ENCODE measurements around the gene ITGB8.

The ITGB8 gene

DNA sequence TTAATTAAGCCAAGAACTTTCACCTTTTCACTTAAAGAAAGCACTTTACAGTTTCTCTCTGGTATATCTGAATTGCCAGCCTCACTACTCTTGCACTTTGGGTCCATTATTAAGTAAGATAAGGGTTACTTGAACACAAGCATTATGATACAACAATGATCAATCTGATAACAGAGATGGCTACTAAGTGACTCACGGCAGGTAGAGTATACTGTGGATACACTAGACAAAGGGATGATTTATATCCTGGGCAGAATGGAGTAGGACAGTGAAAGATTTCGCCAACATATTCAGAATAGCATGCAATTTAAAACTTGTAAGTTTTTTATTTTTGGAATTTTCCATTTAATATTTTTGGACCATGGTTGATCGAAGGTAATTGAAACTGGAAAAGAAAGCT, 34.3 kb upstream of the ITGB8 start:
- H3K4me2 ChIP-seq (ENCODE audit: insufficient read depth, low read length): no peak overlapping the region

DNA sequence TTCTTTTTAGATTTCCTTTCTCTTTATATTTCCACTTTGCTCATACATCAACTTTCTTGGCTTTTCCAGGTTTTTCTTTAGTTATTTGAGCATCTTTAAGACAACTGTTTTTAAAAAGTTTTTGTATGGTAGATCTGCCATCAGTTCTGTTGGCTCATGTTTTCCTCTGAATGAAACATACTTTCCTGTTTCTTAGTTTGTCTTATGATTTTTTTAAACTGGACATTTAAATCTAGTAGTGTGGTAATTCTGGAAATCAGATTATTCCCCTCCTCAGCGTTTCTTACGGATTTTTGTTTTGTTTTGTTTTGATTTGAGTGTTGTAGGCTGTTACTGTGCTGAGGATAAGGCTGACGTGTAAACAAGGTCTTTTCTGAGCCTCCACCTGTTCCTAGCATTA, 33.8 kb upstream of the ITGB8 start:
- DNase-seq: no peak
- no peaks in the 10 kb centered on the region for H3K9me3 ChIP-seq (ENCODE audit: insufficient read depth, low read length, severe bottlenecking)
- ATAC-seq (ENCODE audit: insufficient read depth, low read depth): no peak
- no peaks in the 10 kb centered on the region for H3K27me3 ChIP-seq (ENCODE audit: insufficient read depth, low read length, poor library complexity)
- no peak overlapping the region for H3K27ac ChIP-seq (ENCODE audit: low read length)
- H3K4me2 ChIP-seq (ENCODE audit: insufficient read depth, low read length): no peak overlapping the region
- H4K20me1 ChIP-seq (ENCODE audit: insufficient read depth, low read length): no peaks in the 10 kb centered on the region
- TF ChIP-seq EZH2 (IDR thresholded peaks at IDR 0.05; ENCODE audit: borderline replicate concordance, low read depth, low read length, severe bottlenecking): no peak
- no peaks in the 10 kb centered on the region for H3K4me1 ChIP-seq (ENCODE audit: insufficient read depth, low read length)
- no peak overlapping the region for H3K4me3 ChIP-seq (ENCODE audit: low read depth in 1 of 2, low read length in 2 of 2)
- no peak overlapping the region for H3K9ac ChIP-seq (ENCODE audit: low read depth, low read length)
- H3K36me3 ChIP-seq (ENCODE audit: insufficient read depth, low read length): no peaks in the 10 kb centered on the region
- no peak overlapping the region for H2AFZ ChIP-seq (ENCODE audit: low read depth, low read length)
- no peaks in the 10 kb centered on the region for H3K79me2 ChIP-seq (ENCODE audit: insufficient read depth, low read length)

More for the DNA sequence above, 34.3 kb upstream of the ITGB8 start:
- Histone ChIP-seq H3K9ac (ENCODE audit: low read depth, low read length) (no peak overlapping the region), H2AFZ (ENCODE audit: low read depth, low read length) (no peak overlapping the region), H3K4me3 (ENCODE audit: low read depth in 1 of 2, low read length in 2 of 2) (no peak overlapping the region), H3K79me2 (ENCODE audit: insufficient read depth, low read length) (no peaks in the 10 kb centered on the region), H3K36me3 (ENCODE audit: insufficient read depth, low read length) (no peaks in the 10 kb centered on the region), H4K20me1 (ENCODE audit: insufficient read depth, low read length) (no peaks in the 10 kb centered on the region), H3K27me3 (ENCODE audit: insufficient read depth, low read length, poor library complexity) (no peaks in the 10 kb centered on the region), H3K9me3 (ENCODE audit: insufficient read depth, low read length, severe bottlenecking) (no peaks in the 10 kb centered on the region), H3K4me1 (ENCODE audit: insufficient read depth, low read length) (no peaks in the 10 kb centered on the region), H3K27ac (ENCODE audit: low read length) (no peak overlapping the region)
- no peak for ATAC-seq (ENCODE audit: insufficient read depth, low read depth)
- no peak for DNase-seq
- TF ChIP-seq EZH2 (IDR thresholded peaks at IDR 0.05; ENCODE audit: borderline replicate concordance, low read depth, low read length, severe bottlenecking): no peak
- TF ChIP-seq, protein P1, sequence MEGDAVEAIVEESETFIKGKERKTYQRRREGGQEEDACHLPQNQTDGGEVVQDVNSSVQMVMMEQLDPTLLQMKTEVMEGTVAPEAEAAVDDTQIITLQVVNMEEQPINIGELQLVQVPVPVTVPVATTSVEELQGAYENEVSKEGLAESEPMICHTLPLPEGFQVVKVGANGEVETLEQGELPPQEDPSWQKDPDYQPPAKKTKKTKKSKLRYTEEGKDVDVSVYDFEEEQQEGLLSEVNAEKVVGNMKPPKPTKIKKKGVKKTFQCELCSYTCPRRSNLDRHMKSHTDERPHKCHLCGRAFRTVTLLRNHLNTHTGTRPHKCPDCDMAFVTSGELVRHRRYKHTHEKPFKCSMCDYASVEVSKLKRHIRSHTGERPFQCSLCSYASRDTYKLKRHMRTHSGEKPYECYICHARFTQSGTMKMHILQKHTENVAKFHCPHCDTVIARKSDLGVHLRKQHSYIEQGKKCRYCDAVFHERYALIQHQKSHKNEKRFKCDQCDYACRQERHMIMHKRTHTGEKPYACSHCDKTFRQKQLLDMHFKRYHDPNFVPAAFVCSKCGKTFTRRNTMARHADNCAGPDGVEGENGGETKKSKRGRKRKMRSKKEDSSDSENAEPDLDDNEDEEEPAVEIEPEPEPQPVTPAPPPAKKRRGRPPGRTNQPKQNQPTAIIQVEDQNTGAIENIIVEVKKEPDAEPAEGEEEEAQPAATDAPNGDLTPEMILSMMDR (IDR thresholded peaks at IDR 0.05; ENCODE audit: borderline replicate concordance, extremely low read depth, low read length, poor library complexity, severe bottlenecking): no peak

DNA sequence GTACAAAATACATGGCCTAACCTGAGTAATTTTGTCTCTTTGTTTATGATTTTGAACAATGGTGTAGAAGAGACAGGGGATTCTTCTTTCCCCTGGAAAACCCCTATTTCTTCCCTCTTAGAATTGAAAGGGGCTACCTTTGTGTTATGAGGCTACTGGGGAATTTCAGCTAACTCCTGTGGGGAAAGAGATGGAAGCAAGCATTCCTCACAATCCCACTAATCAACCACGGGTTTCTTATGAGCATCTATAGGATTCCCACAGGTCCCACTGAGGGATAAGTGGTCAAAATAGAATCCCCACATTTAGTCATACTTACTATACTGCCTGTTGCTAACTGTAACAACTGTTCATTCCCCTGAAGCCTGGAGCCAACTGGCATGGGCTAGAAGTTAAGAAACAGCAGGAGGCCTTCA, 32.2 kb upstream of the ITGB8 start:
- TF ChIP-seq, protein P1 (IDR thresholded peaks at IDR 0.05; ENCODE audit: borderline replicate concordance, extremely low read depth, low read length, poor library complexity, severe bottlenecking): no peak
- no peak for TF ChIP-seq EZH2 (IDR thresholded peaks at IDR 0.05; ENCODE audit: borderline replicate concordance, low read depth, low read length, severe bottlenecking)
- H3K36me3 ChIP-seq (ENCODE audit: insufficient read depth, low read length): no peaks in the 10 kb centered on the region
- H3K9ac ChIP-seq (ENCODE audit: low read depth, low read length): no peak overlapping the region
- no peaks in the 10 kb centered on the region for H3K79me2 ChIP-seq (ENCODE audit: insufficient read depth, low read length)
- no peak overlapping the region for H3K4me3 ChIP-seq (ENCODE audit: low read depth in 1 of 2, low read length in 2 of 2)
- H3K4me2 ChIP-seq (ENCODE audit: insufficient read depth, low read length): no peak overlapping the region
- no peak for ATAC-seq (ENCODE audit: insufficient read depth, low read depth)
- H3K27me3 ChIP-seq (ENCODE audit: insufficient read depth, low read length, poor library complexity): no peaks in the 10 kb centered on the region
- H3K9me3 ChIP-seq (ENCODE audit: insufficient read depth, low read length, severe bottlenecking): no peaks in the 10 kb centered on the region
- no peaks in the 10 kb centered on the region for H4K20me1 ChIP-seq (ENCODE audit: insufficient read depth, low read length)
- no peak overlapping the region for H3K27ac ChIP-seq (ENCODE audit: low read length)
- H3K4me1 ChIP-seq (ENCODE audit: insufficient read depth, low read length): no peaks in the 10 kb centered on the region
- no peak overlapping the region for H2AFZ ChIP-seq (ENCODE audit: low read depth, low read length)
- DNase-seq: no peak

DNA sequence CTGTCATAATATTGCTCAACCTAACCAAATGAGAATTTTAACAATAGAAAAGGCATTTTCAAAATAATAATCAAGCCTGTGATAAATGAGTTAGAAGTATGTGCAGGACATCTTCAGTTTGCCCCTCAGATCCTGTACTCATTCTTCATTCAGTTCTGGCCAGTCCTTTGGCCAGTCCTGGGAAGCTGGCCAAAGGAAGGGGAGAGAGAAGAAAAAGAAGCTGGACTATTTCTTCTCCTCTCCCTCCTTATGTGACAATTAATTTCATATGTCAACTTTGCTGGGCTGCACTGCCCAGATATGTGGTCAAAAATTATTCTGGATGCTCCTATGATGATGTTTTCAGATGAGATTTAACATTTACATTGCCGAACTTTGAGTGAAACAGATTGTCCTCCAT, 31.6 kb upstream of the ITGB8 start:
- Histone ChIP-seq H3K36me3 (ENCODE audit: insufficient read depth, low read length) (no peaks in the 10 kb centered on the region), H3K9me3 (ENCODE audit: insufficient read depth, low read length, severe bottlenecking) (no peaks in the 10 kb centered on the region), H2AFZ (ENCODE audit: low read depth, low read length) (no peak overlapping the region), H4K20me1 (ENCODE audit: insufficient read depth, low read length) (no peaks in the 10 kb centered on the region), H3K27me3 (ENCODE audit: insufficient read depth, low read length, poor library complexity) (no peaks in the 10 kb centered on the region), H3K4me2 (ENCODE audit: insufficient read depth, low read length) (no peak overlapping the region), H3K27ac (ENCODE audit: low read length) (no peak overlapping the region), H3K9ac (ENCODE audit: low read depth, low read length) (no peak overlapping the region), H3K4me1 (ENCODE audit: insufficient read depth, low read length) (no peaks in the 10 kb centered on the region), H3K79me2 (ENCODE audit: insufficient read depth, low read length) (no peaks in the 10 kb centered on the region), H3K4me3 (ENCODE audit: low read depth in 1 of 2, low read length in 2 of 2) (no peak overlapping the region)
- ATAC-seq (ENCODE audit: insufficient read depth, low read depth) (no peak), DNase-seq (no peak)
- TF ChIP-seq, protein P1 (IDR thresholded peaks at IDR 0.05; ENCODE audit: borderline replicate concordance, extremely low read depth, low read length, poor library complexity, severe bottlenecking): no peak
- no peak for TF ChIP-seq EZH2 (IDR thresholded peaks at IDR 0.05; ENCODE audit: borderline replicate concordance, low read depth, low read length, severe bottlenecking)

Data from DND-41 (cell line).